ENCODE results near the gene ZMYND8. TPM values are rescaled to one million over a fixed set of nuclear protein-coding genes. Genes with fewer than 3 reads are reported as not detected.

ZMYND8 gene
- total RNA-seq, 1 donor from 2014 or later, result 47.0 TPM

Other genes with a start within 250 kb of the ZMYND8 start
- 101 and 104 TPM in 2 replicates for gene NCOA3, start 145.2 kb upstream of the ZMYND8 start, total RNA-seq